WTC11 (cell line): Measurements from ENCODE around the gene RAB10. TPM values are rescaled to one million over a fixed set of nuclear protein-coding genes. Genes with fewer than 3 reads are reported as not detected.

ENCODE experiments used
- total RNA-seq: library from RNA; stranded (reverse); gene quantifications from 3 replicates; pipeline ENCODE4 v1.2.3, GENCODE V29; 2021

RAB10 gene
- total RNA-seq, 1 experiment from 2014 or later: 127 TPM

Other genes with a start within 250 kb of the RAB10 start
- 31.3 to 37.8 TPM (median 33.6 TPM) in 3 replicates for gene ASXL2, start 155.6 kb upstream of the RAB10 start, total RNA-seq
- 48.1 to 60.1 TPM (median 55.8 TPM) in 3 replicates for gene KIF3C, start 51.6 kb upstream of the RAB10 start, total RNA-seq
- gene GAREM2, start 139.0 kb downstream of the RAB10 start, total RNA-seq: 17.4 to 18.9 TPM (median 17.6 TPM) in 3 replicates
- gene HADHA, start 210.5 kb downstream of the RAB10 start, total RNA-seq: 118 to 123 TPM (median 121 TPM) in 3 replicates
- gene HADHB, start 210.9 kb downstream of the RAB10 start, total RNA-seq: 59.8 to 64.5 TPM (median 60.7 TPM) in 3 replicates